NK-92 (cell line): ENCODE measurements around the gene DCANP1.

Experiments used
- DNase-seq: peaks from one replicate; lab custom pipeline; 2025; ENCODE audit not compliant: unreplicated experiment; lab: John Stamatoyannopoulos, UW

Gene DCANP1

DNA sequence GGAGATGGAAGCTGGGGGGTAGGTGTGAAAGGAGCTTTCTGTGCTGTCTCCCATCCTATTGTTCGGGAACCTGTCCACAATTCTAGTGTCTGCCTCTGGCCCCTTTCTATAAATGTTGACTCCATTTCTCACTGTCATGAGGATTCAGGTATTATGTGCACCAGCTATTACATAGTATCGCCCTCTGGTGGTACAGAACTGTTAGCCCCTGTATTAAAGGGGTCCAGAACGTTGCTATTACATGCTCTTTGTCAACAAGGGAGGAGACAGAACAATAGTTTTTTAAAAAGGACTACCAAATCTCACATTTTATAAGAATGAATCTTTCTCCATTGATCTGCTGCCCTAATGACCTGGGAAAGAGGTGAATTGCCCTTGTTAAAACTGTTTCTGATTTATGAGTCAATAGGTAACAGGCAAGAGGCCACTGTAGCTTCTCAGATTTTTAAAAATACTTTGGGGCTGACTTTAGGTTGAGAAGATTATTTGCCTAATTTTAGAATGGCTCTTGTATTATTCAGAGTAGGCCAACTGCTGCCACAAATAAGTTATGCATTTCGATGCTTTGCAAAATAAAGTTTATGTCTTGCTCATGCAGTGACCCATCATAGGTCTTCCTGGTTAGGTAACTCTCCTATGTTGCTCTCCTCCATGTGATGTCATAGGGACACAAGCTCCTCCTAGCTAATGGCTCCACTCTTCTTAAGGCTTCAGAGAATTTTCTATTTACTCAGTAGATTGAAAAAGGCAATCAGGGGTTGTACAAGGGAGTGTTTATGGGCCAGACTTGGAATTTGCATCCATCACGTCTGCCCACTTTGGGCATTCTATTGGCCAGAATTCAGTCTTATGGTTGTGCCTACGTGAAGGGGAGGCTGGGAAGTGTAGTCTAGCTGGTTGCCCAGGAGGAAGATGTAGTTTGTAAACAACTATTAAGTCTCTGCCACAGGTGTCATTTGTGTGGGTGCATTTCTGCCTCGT lies 20.8 kb downstream of the DCANP1 start:
- no peak for DNase-seq

GRCh38 chr5:135425641-135426040 lies 21.5 kb downstream of the DCANP1 start:
- DNase-seq: no peak

- DNase-seq: no peak
These were observed 23.3 kb downstream of the DCANP1 start for GRCh38 chr5:135423846-135424168.

GRCh38 chr5:135423146-135423845 lies 23.9 kb downstream of the DCANP1 start:
- no peak for DNase-seq

DNA sequence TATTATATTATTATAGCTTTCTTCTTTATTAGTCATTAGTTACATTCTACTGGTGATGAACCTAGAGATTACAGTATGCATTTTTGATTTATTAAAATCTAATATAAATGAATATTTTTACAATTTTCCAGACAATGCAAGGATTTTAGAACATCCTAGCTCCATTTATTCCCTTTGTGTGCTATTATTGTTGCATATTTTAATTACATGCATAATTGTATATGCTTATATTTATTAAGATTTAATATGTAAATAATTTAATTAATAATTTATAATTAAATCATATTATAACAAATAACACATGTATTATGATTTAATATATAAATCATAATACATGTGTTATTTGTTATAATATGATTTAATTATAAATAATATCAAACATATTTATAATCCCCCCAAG lies 24.7 kb downstream of the DCANP1 start:
- DNase-seq: no peak

DNA sequence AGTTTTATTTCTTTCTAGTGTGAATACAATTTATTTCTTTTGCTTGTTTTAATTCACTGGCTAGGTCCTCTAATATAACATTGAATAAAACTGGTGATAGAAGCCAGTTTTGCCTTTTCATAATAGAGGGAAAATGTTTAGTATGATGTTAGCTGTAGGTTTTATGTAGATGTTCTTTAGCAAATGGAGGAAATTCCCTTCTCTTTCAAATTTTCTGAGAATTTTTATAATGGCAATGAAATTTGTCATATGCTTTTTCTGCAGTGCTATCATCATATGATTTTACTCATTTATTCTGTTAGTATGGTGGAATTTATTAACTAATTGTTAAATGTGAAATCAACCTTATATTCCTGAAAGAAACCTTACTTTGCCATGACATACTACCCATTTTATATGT lies 30.1 kb downstream of the DCANP1 start:
- no peak for DNase-seq

GRCh38 chr5:135405082-135405481 lies 42.1 kb downstream of the DCANP1 start:
- no peak for DNase-seq

- DNase-seq: no peak
These were observed 45.1 kb downstream of the DCANP1 start for GRCh38 chr5:135402031-135402430.

- no peak for DNase-seq
These were observed 46.3 kb downstream of the DCANP1 start for GRCh38 chr5:135400866-135401265.

GRCh38 chr5:135399794-135400542 lies 47.2 kb downstream of the DCANP1 start:
- DNase-seq: no peak

- no peak for DNase-seq
These were observed 48.0 kb downstream of the DCANP1 start, which contains the start of gene MACROH2A1 for GRCh38 chr5:135398855-135399793. Gene MACROH2A1, minus strand, starts transcription at chr5:135399231. Its CDS starts 10,138 bp downstream, at chr5:135389093.

DNA sequence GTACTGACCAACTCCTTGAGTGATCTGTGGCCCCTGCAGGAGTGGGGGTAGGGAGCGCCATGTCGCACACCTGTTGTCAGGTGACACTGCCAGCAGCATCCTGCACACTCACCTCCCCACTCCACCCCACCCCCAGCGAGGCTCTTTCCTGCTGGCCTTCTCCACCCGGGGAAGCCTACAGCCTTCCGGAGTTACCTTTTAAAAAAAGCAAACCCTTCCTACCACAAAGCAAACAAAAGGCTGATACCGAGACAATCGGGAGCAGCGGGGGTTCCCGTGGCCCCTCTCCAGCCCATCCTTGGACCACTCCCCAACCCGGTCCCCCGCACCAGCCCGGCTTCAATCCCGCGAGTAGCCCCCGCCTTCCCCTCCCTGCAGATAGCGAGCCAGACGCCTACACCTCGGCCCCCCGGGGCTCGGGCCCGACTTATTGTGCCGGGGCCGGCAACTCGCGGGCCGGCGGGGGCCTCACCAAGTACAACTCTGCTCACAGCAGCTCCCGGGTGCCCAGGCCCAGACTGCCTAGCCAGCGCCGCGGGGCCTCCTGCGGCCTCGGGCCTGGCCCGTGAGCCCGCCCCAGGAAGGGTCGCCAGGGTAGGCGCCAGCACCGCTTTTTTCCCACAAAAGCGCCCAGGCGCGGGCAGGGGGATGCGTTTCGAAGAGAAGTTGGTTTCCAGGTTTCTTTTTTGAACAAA lies 48.8 kb downstream of the DCANP1 start:
- no peak for DNase-seq

DNA sequence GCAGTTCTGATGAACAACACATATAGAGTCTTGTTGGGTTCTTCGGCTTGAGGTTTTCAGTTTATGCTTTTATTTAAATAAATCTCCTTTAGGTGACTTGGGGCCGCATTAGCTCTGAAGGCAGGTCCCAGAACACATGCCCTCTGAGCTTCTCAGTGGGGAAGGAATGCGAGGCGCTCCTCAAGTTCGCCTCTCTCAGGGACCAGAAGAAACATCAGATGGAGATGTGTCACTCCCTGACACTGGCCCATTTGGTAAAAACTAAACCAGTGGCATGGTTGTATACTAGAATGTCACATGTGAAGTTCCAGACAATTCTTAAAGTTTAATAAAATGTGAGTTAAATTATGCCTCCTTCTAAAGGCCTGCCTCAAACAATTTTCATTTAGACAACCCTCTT lies 50.1 kb downstream of the DCANP1 start:
- DNase-seq: no peak

- no peak for DNase-seq
These were observed 50.6 kb downstream of the DCANP1 start for GRCh38 chr5:135396459-135397055.

- DNase-seq: no peak
These were observed 51.3 kb downstream of the DCANP1 start for GRCh38 chr5:135395866-135396265.

DNA sequence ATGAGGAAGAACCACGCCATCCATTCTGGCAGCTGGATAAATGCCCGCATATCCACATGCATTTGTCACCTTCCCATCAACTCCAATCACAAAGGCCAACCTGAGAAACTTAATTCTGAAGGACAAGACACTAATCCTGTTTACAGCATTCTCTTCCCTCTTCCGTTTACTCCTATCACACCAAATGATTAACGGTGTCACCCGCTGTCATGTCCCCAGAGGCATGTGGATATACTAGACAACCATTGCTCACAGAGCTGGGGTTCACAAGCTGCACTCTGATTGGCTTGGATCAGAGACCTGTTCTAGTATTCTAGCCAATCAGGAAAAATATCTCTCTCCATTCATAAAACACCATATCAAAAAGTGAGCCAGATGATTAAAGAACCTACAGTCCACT lies 51.7 kb downstream of the DCANP1 start:
- no peak for DNase-seq
